ENCODE results near the gene SERPINB13.

Gene SERPINB13, protein sequence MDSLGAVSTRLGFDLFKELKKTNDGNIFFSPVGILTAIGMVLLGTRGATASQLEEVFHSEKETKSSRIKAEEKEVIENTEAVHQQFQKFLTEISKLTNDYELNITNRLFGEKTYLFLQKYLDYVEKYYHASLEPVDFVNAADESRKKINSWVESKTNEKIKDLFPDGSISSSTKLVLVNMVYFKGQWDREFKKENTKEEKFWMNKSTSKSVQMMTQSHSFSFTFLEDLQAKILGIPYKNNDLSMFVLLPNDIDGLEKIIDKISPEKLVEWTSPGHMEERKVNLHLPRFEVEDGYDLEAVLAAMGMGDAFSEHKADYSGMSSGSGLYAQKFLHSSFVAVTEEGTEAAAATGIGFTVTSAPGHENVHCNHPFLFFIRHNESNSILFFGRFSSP

DNA sequence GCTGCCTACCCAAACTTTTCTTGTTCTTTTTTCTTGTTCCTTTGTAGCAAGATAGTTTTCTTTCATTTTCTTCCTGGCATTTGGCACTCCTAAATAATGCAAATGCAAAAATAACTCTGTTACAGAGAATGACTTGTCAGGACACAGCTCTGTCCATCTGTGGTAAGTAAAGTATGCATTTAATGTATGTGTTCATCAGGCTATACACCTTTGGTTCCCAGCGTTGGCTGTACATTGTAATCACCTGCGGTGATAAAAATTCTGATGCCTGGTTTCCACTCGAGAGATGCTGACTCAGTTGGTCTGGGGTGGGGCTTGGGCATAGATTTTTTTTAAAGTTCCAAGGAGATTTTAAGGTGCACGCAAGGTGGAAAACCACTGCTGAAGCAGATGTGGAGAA lies at the start of gene SERPINB13:
Gene SERPINB13 (plus strand): TSS at position 378 of the 400 bp plus-strand sequence. CDS start 1,325 bp downstream, outside the sequence.
- DNase-seq: no peak

GRCh38 chr18:63539904-63540510 lies 47.1 kb upstream of the SERPINB13 start:
- DNase-seq: no peak

GRCh38 chr18:63542069-63542468 lies 45.1 kb upstream of the SERPINB13 start, which contains the start of gene SERPINB12:
SERPINB12 (plus strand) TSS chr18:63542369; CDS start chr18:63556160, 13,791 bp downstream.
- no peak for DNase-seq

DNA sequence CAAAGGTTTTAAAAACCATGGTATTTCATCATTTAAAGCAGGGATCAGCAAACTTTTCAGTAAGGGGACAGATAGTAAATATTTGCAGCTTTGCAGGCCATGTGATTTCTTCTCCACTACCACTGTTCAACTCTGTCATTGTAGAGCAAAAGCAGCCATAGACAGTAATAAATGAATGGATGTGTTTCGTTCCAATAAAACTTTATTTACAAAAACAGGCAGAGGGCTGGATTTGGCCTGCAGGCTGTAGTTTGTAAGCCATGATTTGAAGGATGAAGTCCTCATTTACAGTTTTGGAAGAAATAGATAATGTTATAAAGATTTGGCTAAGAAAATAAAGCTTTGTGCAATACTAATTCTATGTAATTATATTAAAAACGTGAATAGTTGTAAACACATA lies 43.1 kb upstream of the SERPINB13 start:
- DNase-seq: no peak

DNA sequence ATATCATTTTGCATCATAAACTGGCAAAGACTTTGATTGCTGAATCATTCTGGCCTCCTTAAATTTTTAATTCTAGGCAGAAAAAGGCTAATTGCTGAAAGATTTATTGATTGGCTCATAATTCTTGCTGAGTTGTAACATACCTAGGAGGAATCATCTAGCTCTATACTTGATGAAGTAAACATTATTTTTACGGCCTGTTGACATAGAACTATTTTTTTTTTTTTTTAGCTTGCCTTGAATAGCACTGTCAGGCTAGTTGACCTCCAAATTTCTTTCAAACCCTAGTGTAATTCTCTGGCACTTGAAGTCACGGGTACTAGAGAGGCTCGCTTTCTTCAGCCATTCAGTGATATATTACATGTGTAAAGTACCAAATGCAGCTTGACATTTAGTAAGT lies 42.1 kb upstream of the SERPINB13 start:
- DNase-seq: no peak

- DNase-seq: no peak
These were observed 37.1 kb upstream of the SERPINB13 start for GRCh38 chr18:63550068-63550467.

DNA sequence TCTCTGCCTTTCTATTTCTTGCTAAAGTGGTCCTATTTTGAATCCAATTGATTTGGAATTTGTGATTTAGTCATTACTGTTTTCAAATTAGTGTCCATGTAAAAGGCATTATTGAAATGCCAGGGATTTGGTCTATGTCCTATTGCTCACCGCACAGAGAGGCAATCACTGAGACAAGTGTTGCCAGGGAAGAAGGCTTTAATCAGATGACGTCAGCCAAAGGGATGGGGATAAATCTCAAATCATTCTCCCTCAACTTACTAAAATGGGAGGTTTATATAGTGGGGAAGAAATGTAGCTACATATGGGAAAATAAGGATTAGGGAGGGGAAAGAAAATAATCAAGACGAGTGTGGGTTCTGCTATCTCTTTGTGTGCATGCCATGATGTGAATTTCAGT lies 35.4 kb upstream of the SERPINB13 start:
- DNase-seq: no peak

DNA sequence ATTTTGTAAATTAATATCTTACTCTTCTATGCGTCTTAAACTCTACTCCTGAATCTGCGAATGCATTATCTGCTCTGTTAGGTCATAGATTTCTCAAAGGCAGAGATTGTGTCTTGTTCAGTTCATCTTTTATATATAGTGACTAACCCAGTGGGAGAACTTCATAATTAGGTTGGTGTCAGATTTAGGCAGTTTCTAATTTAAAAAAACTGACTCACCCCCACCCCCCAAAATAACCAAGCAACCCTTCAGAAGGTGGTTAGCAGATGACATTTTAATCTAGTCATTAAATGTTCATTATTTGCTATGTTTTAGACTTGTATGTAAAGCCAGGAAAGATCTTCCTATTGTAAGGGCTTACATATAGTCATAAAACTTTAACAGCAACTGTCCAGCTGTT lies 34.6 kb upstream of the SERPINB13 start:
- no peak for DNase-seq

DNA sequence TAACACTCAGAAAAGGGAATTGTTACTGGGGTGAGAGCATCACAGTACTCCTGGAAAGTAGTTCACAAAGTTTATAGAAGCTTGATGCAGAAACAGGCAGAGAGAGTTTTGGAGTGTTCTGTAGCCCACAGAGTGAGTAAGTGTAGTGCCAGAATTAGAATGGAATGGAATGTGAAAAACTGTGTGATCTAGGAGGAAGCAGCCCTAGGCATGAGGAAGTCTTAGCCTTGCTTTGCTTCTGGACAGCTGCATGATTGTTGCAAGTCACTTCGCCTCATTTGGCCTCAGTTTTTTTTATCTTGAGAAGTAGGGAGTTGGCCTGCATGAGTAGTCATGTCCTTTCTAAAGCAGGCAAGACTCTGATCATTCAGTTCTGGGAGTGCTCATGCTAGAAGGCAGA lies 34.1 kb upstream of the SERPINB13 start:
- no peak for DNase-seq

GRCh38 chr18:63559567-63560491 lies 27.3 kb upstream of the SERPINB13 start:
- no peak for DNase-seq

- no peak for DNase-seq
These were observed 24.9 kb upstream of the SERPINB13 start for GRCh38 chr18:63562284-63562683.

- no peak for DNase-seq
These were observed 23.1 kb upstream of the SERPINB13 start for GRCh38 chr18:63564021-63564420.

GRCh38 chr18:63564561-63564960 lies 22.6 kb upstream of the SERPINB13 start:
- no peak for DNase-seq

DNA sequence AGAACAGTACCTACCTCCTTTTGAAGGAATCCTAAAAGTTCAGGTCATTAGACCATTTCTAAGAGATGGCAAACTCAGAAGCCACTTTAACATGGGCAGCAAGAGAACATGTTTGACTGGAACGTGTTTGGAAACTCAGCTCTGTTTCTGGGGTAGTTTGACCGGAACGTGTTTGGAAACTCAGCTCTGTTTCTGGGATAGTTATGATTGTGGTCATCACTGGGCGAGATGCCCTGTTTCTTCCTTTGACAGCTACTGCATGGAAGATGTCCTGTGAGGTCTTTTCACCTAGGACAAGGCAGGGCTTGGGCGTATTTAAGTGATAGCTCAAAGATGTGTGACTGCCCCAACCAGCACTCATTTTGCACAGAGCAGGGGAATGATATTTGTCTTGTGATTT lies 19.9 kb upstream of the SERPINB13 start:
- no peak for DNase-seq

GRCh38 chr18:63567825-63568224 lies 19.3 kb upstream of the SERPINB13 start:
- DNase-seq: no peak

DNA sequence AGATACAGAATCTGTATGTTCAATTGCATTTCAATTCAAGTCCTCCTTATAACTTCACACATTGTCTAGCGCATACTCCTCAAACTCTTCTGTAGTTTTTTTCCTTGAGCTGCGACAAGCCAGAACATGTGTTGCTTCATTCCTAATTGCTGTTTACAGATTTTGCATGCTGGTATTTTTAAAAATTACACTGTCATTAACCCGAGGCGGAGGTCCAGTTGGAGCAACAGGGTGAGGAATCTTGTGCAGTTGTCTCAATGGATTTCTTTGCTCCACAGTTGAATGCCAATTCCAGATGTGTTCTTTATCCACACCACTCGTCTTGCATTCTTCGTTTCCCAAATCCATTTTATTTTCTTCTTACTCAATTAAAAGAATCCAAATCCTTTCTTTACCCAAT lies 16.4 kb upstream of the SERPINB13 start:
- no peak for DNase-seq

DNA sequence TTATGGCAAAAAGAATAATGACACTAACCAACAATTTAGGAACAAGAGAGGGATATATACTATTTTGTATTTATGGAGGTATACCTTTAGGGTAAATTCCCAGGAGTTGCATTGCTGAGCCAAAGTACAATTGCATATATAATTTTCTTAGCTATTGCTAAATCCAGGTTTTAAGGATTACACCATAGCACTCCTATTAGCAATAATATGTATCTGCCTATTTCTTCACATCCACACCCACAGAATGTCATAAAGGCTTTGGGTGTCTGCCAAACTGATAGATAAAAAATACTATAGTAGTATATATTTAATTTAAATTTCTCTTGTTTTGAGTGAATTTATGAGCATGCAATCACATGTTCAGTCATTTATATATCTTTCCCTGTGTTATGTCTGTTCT lies 11.5 kb upstream of the SERPINB13 start:
- no peak for DNase-seq

DNA sequence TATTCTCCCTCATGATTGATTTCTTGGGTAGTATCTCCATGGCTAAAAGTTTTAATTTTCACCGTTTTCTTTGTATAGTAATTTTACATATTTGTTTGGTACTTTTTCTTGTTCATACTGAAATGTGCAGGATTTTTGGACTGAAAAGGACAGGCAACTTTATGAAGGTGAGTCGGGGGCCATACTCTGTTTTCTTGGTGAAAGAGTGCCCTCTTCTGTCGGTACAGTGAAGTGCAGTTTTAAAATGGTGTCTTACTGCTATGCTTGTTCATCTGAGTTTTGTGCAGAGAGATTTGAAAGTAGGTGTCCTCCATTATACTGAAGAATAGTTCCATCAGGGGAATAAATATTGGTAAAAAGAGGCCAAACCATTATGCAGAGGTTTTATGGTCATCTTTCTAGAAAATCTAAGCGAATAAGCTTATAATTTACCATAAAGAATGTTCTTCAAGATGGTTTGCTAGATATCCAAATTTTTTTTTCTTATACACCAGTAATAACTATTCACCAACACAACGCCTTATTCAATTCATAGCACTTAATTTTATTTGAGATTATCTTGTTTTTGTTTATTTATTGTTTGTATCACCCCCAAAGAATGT lies 8.7 kb upstream of the SERPINB13 start:
- DNase-seq: no peak

DNA sequence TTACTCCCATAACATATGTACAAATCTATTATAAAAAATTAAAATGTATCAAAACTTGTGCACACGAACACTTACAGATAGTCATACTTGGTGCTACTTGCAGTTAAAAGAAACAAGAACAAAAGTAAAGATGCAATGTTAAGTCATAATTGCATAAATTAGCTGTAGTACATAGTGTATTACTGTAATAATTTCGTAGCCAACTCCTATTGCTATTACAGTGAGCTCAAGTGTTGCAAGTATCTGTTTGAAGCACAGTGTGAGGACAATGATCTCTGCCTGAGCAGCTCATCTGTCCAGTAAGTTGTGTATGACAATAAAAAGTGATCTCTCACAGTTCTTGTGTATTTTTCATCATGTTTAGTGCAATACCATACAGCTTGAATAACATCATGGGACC lies 7.5 kb upstream of the SERPINB13 start:
- no peak for DNase-seq

DNA sequence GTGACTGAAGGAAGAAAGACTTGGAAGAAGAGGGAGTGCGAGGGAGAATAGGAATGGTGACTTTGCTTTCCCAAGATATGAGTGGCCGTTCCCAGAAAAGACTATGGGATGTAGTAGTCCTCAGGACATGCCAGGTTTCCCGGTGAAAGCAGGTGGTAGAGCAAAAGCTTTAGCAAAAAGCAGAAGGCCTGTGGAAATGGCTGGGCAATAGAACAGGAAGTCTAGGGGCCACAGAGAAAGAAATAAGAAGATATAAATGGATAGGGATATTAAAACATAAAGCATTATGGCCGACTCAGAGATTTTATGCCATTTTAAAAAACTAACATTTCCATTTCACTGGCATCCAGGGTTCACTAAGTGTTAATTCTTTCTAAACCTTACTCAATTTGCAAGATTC lies 1.2 kb upstream of the SERPINB13 start:
- no peak for DNase-seq

GRCh38 chr18:63586431-63586830 lies 712 bp upstream of the SERPINB13 start:
- DNase-seq: no peak

- no peak for DNase-seq
These were observed 1.8 kb downstream of the SERPINB13 start for GRCh38 chr18:63588909-63589308.

DNA sequence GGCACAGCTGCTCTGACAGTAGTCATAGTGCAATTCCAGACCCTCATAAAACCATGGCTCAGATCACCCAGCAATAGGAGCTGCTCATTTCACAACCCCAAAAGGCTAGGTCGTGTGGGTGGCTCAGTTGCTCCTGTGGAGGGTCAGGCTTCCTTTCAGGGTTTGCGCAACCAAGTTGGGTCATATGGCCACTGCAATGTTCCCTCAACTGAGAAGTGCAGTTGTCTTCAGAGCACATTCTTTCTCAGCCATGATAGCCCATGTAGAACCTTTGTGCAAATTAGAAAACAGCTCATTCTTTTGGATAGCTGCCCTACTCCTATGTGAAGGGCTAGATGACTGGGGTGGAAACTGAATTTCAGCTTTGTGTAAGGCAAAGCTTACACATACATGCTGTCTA lies 3.2 kb downstream of the SERPINB13 start:
- DNase-seq: no peak

All from NCI-H2029 treated with DMSO at 0.1 percent for 48 hours (cell line).